Endothelial cell of umbilical vein (primary cell): ENCODE data around the gene RBPJL. TPM values are rescaled to one million over a fixed set of nuclear protein-coding genes. Genes with fewer than 3 reads are reported as not detected.

Source experiments
- BruUV-seq: library from RNA; stranded (reverse); fragments of 400-500 nt; replicated peaks from 2 replicates; lab custom pipeline; 2021; lab: Mats Ljungman, UMichigan
- CTCF ChIA-PET: fragments of 300-600, 350-600 bp; sonication (Branson Sonifier 250); formaldehyde crosslinking; loops from one replicate; lab custom pipeline; 2021; ENCODE audit warnings: antibody characterized with exemption, inconsistent platforms; lab: Charles Lee
- POLR2A ChIA-PET: fragments of 300-600, 350-600 bp; sonication (Branson Sonifier 250); formaldehyde crosslinking; loops from one replicate; lab custom pipeline; 2021; ENCODE audit warnings: antibody characterized with exemption, inconsistent platforms; lab: Charles Lee
- DNase-seq: peaks from one replicate; pipeline ENCODE4 v3.0.0-alpha.2; 2011; ENCODE audit warnings: low read depth, low spot score
- FAIRE-seq: peaks from 2 replicates; lab custom pipeline; 2011; peaks lifted over from hg19 to GRCh38; lab: Jason Lieb, UNC
- H2AFZ ChIP-seq: 2 replicates; pipeline ENCODE4 v1.6.0; 2012; ENCODE audit warnings: low read depth, low read length, control low read depth, inconsistent platforms
- H3K27ac ChIP-seq: 2 replicates; pipeline ENCODE4 v1.5.1; 2011; ENCODE audit warnings: low read depth, mild to moderate bottlenecking, control low read depth, low read length, moderate library complexity; ENCODE audit not compliant: insufficient read depth
- H3K27me3 ChIP-seq, 2 experiments: 2 replicates each; pipeline versions ENCODE4 v1.6.0 to v1.6.1; 2011; ENCODE audit warnings: low read length in 2 of 2, mixed read lengths in 1 of 2; ENCODE audit not compliant: control insufficient read depth in 2 of 2, insufficient read depth in 2 of 2
- H3K36me3 ChIP-seq, 2 experiments: 2 replicates in 1 of 2; 3 replicates in 1 of 2; pipeline ENCODE4 v1.5.1; 2011; ENCODE audit warnings: low read length in 2 of 2, mild to moderate bottlenecking in 1 of 2, moderate library complexity in 1 of 2; ENCODE audit not compliant: control insufficient read depth in 2 of 2, insufficient read depth in 2 of 2; ENCODE audit errors: extremely low read depth in 1 of 2
- H3K4me1 ChIP-seq: 3 replicates; pipeline ENCODE4 v1.5.1; 2011; ENCODE audit warnings: mild to moderate bottlenecking, low read length; ENCODE audit not compliant: control insufficient read depth, insufficient read depth; ENCODE audit errors: extremely low read depth
- H3K4me2 ChIP-seq: 2 replicates; pipeline ENCODE4 v1.6.1; 2011; ENCODE audit warnings: low read length, control low read depth, mixed read lengths; ENCODE audit not compliant: insufficient read depth
- H3K4me3 ChIP-seq, 3 experiments: fragments of 200-600 bp in 1 of 3; sonication (generic), shearing (Covaris generic) in 1 of 3; replicated peaks in 1 of 3; 2 replicates each; pipeline ENCODE4 v1.5.1; 2011 to 2016; ENCODE audit warnings: control low read depth in 3 of 3, low read length in 3 of 3, mild to moderate bottlenecking in 2 of 3, inconsistent platforms in 1 of 3, low read depth in 1 of 3, moderate library complexity in 1 of 3; ENCODE audit not compliant: insufficient read depth in 1 of 3
- H3K79me2 ChIP-seq: 2 replicates; pipeline ENCODE4 v1.6.0; 2012; ENCODE audit warnings: low read length, inconsistent platforms; ENCODE audit not compliant: control insufficient read depth, insufficient read depth
- H3K9ac ChIP-seq: replicated peaks from 2 replicates; pipeline ENCODE3; 2011; ENCODE audit warnings: low read length, control low read depth; ENCODE audit not compliant: insufficient read depth; ENCODE audit errors: extremely low read depth
- H3K9me1 ChIP-seq: replicated peaks from 3 replicates; pipeline ENCODE4 v1.6.0; 2011; ENCODE audit warnings: mild to moderate bottlenecking, low read length; ENCODE audit not compliant: control insufficient read depth, insufficient read depth; ENCODE audit errors: extremely low read depth
- H3K9me3 ChIP-seq: replicated peaks from 2 replicates; pipeline ENCODE4 v1.5.1; 2012; ENCODE audit warnings: low read length, inconsistent platforms; ENCODE audit not compliant: control insufficient read depth, insufficient read depth
- H4K20me1 ChIP-seq: replicated peaks from 2 replicates; pipeline ENCODE3; 2011; ENCODE audit warnings: mild to moderate bottlenecking, low read length; ENCODE audit not compliant: control insufficient read depth, insufficient read depth; ENCODE audit errors: extremely low read depth
- EZH2 ChIP-seq: IDR thresholded peaks from 2 replicates; pipeline ENCODE4 v1.6.1; 2012; ENCODE audit warnings: borderline replicate concordance, low read depth, mild to moderate bottlenecking, moderate library complexity, low read length, inconsistent platforms; ENCODE audit not compliant: severe bottlenecking
- FOS ChIP-seq: IDR thresholded peaks from 2 replicates; pipeline ENCODE4 v1.6.1; 2011; ENCODE audit warnings: mild to moderate bottlenecking, low read length, moderate library complexity, borderline replicate concordance; ENCODE audit not compliant: insufficient read depth
- GATA2 ChIP-seq: IDR thresholded peaks from 2 replicates; pipeline ENCODE4 v1.7.0; 2011; ENCODE audit warnings: low read depth, mild to moderate bottlenecking, moderate library complexity, mixed read lengths, low read length; ENCODE audit not compliant: insufficient read length, insufficient read depth
- JUN ChIP-seq: IDR thresholded peaks from 2 replicates; pipeline ENCODE4 v1.6.1; 2011; ENCODE audit warnings: borderline replicate concordance, low read depth; ENCODE audit not compliant: insufficient read length, insufficient read depth
- MYC ChIP-seq: IDR thresholded peaks from one replicate; pipeline ENCODE4 v1.6.1; 2011; ENCODE audit warnings: mild to moderate bottlenecking, low read depth, low read length
- POLR2A ChIP-seq: IDR thresholded peaks from 2 replicates; pipeline ENCODE4 v1.6.1; 2012; ENCODE audit warnings: low read depth, mild to moderate bottlenecking, control low read depth, low read length
- POLR2AphosphoS5 ChIP-seq: IDR thresholded peaks from 2 replicates; pipeline ENCODE4 v1.6.1; 2012; ENCODE audit warnings: low read depth, mild to moderate bottlenecking, control low read depth, low read length, moderate library complexity; ENCODE audit not compliant: insufficient read depth
- dilution Hi-C: fragments of 300-500 bp; cut with MboI; formaldehyde crosslinking; loops from one replicate; pipeline ENCODE4 v1.15.0; 2019; ENCODE audit warnings: low sequenced_read_pairs; ENCODE audit not compliant: extremely low pct_ligation_motif_present
- intact Hi-C: fragments of 100-400 bp; cut with micrococcal nuclease; formaldehyde crosslinking; loops from one replicate; pipeline ENCODE4 v1.10.0; 2022
- polyA plus RNA-seq, 4 experiments: library from polyadenylated mRNA; depleted of rRNA in 3 of 4; stranded (reverse) in 3 of 4; unstranded in 1 of 4; fragments of >200 nt; gene quantifications; 2 replicates each; pipeline versions ENCODE4 v1.2.1 to v1.2.3, GENCODE V29; 2011 to 2012; ENCODE audit warnings: missing spikeins in 1 of 4
- total RNA-seq: library from RNA; stranded (reverse); gene quantifications from 2 replicates; pipeline ENCODE4 v1.2.3, GENCODE V29; 2021
- TF ChIP-seq, protein P1 (sequence below), 2 donors: IDR thresholded peaks; 1 replicate in 1 of 2; 2 replicates in 1 of 2; pipeline ENCODE4 v1.5.1; 2011; ENCODE audit warnings: low read length in 2 of 2, mild to moderate bottlenecking in 2 of 2, moderate library complexity in 2 of 2, control low read depth in 1 of 2, inconsistent platforms in 1 of 2, low read depth in 1 of 2; ENCODE audit not compliant: insufficient read depth in 1 of 2; ENCODE audit errors: extremely low read depth in 1 of 2

The RBPJL gene
- total and polyA plus RNA-seq, 2 donors (not counting 3 experiments of a cell fraction or from before 2014, with no cell fraction given), result not detected

DNA sequence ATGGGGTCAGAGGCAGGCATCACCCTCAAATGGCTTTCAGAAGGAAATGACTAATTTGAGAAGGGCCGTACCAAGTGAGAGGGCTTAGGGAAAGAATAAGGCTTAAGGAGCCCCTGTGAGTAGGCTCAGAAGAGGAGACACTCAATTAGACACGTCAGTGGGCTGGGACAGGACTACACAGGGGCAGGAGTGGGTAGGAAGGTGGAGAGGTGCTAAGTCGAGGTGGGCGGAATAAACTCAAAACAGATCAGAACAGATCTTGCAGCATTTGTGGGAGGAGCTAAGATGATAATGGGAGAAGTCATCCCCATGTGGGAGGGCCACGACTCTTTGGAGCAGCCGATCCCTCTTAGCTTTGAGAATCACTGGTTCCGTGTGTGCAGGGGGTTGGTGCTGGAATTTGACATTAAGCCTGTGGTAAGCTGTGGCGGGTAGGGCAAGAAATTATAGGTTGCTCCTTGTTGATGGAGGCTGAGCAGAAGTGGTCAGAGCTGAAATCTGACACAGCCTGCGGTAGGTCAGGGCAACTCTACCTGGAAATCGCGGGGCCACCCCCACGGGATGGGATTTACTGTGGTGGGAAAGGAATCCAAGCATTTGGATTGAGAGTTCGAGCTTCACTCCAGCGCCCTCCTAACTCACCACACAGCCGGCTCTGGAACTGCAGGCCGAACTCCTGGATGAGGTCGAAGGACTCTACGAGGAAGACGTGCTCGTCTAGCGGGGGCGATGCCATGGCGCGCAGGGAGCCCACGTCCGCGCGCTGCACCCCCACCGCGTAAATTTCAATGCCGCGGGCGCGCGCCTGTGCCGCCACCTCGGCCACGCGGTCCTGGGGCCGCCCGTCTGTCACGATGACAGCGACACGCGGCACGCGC, 2.8 kb upstream of the RBPJL start:
- H2AFZ ChIP-seq, result no peak overlapping the region
- dilution Hi-C loops, result no loop called here
- CTCF ChIA-PET, result interaction anchor here (0.7 to 4.3 kb wide), 8 partner anchors 10 to 467 kb away, joined by 3 to 35 read pairs (median 4); no protein-coding TSS in a partner anchor

DNA sequence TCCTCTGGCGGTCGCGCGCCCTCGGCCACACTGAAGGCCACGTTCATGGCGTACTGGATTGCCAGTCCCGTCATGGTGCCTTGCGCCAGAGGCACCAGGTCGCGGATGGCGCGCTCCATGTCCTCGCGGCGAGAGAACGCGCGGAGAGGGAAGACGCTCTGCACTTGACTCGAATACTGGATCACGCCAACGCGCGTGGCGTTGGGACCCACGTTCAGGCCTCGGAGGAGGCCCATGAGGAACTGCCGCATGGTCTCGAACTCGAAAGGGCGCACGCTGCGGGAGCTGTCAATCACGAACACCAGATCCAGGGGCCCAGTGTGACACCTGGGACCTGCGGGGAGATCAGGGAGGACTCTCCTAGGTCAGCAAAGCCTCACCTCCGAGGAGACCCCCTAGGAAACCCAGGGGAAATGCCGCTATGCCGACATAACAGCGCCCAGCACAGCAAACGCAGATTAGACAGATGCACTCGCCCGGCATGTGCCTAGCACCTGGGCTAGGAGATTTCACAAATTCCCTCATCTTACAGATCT, 2.1 kb upstream of the RBPJL start:
- Histone ChIP-seq H3K4me3 (no peak overlapping the region), H3K4me1 (no peaks in the 10 kb centered on the region), H3K27me3 (peaks cover 15 to 26% of the 10 kb centered on the region in 2 experiments), H3K4me2 (no peak overlapping the region), H2AFZ (no peak overlapping the region), H3K27ac (no peak overlapping the region), H3K9me1 (no peaks in the 10 kb centered on the region), H3K9me3 (no peaks in the 10 kb centered on the region), H4K20me1 (no peaks in the 10 kb centered on the region), H3K36me3 (no peaks in the 10 kb centered on the region), H3K9ac (no peak overlapping the region), H3K79me2 (no peaks in the 10 kb centered on the region)
- CTCF ChIA-PET, result interaction anchor here (0.9 to 4.3 kb wide), 8 partner anchors 11 to 467 kb away, joined by 3 to 35 read pairs (median 6); no protein-coding TSS in a partner anchor
- no peak for FAIRE-seq
- no TSS peak for BruUV-seq
- POLR2A ChIA-PET, result no interaction called here
- DNase-seq, result no peak
- intact Hi-C loops (no loop called here), dilution Hi-C loops (no loop called here)
- TF ChIP-seq FOS (no peak), MYC (no peak), GATA2 (no peak), POLR2A (no peak), EZH2 (no peak), POLR2AphosphoS5 (no peak), JUN (no peak)
- TF ChIP-seq, protein P1, sequence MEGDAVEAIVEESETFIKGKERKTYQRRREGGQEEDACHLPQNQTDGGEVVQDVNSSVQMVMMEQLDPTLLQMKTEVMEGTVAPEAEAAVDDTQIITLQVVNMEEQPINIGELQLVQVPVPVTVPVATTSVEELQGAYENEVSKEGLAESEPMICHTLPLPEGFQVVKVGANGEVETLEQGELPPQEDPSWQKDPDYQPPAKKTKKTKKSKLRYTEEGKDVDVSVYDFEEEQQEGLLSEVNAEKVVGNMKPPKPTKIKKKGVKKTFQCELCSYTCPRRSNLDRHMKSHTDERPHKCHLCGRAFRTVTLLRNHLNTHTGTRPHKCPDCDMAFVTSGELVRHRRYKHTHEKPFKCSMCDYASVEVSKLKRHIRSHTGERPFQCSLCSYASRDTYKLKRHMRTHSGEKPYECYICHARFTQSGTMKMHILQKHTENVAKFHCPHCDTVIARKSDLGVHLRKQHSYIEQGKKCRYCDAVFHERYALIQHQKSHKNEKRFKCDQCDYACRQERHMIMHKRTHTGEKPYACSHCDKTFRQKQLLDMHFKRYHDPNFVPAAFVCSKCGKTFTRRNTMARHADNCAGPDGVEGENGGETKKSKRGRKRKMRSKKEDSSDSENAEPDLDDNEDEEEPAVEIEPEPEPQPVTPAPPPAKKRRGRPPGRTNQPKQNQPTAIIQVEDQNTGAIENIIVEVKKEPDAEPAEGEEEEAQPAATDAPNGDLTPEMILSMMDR (IDR thresholded peaks at IDR 0.05; ENCODE audit: extremely low read depth in 1 of 2, insufficient read depth in 1 of 2, low read depth in 1 of 2, low read length in 2 of 2), result no peak

More for the DNA sequence above, 2.8 kb upstream of the RBPJL start:
- no peak overlapping the region for H3K4me3 ChIP-seq
- H3K27ac ChIP-seq, result no peak overlapping the region
- TF ChIP-seq POLR2AphosphoS5 (no peak), EZH2 (peak; percentile 14)
- no peaks in the 10 kb centered on the region for H3K4me1 ChIP-seq
- no peak for DNase-seq
- H3K79me2 ChIP-seq, result no peaks in the 10 kb centered on the region
- H3K27me3 ChIP-seq, result peaks cover 15 to 26% of the 10 kb centered on the region in 2 experiments
- intact Hi-C loops, result no loop called here
- FAIRE-seq, result no peak
- no peaks in the 10 kb centered on the region for H3K9me1 ChIP-seq
- no peak overlapping the region for H3K9ac ChIP-seq
- POLR2A ChIA-PET, result no interaction called here
- no peaks in the 10 kb centered on the region for H3K9me3 ChIP-seq
- H3K36me3 ChIP-seq, result no peaks in the 10 kb centered on the region
- no TSS peak for BruUV-seq
- no peaks in the 10 kb centered on the region for H4K20me1 ChIP-seq
- no peak overlapping the region for H3K4me2 ChIP-seq
